GM23248 (cell line): ENCODE measurements around the gene CAMTA1. TPM values are rescaled to one million over a fixed set of nuclear protein-coding genes. Genes with fewer than 3 reads are reported as not detected.

Experiments used
- DNase-seq: peaks from one replicate; pipeline ENCODE4 v3.0.0-alpha.2; 2015
- H2AFZ ChIP-seq: fragments of 200-600 bp; sonication (generic); 2 replicates; pipeline ENCODE4 v1.6.1; 2016; ENCODE audit warnings: antibody characterized with exemption
- H3F3A ChIP-seq: fragments of 200-600 bp; sonication (generic); 2 replicates; pipeline ENCODE4 v1.6.1; 2016; ENCODE audit warnings: mild to moderate bottlenecking, antibody characterized with exemption, mixed run types; ENCODE audit not compliant: insufficient read depth
- H3K27ac ChIP-seq: fragments of 200-600 bp; sonication (generic); 2 replicates; pipeline ENCODE4 v1.5.1; 2016; ENCODE audit warnings: mild to moderate bottlenecking
- H3K27me3 ChIP-seq: fragments of 200-600 bp; sonication (generic); replicated peaks from 2 replicates; pipeline ENCODE4 v1.6.1; 2016; ENCODE audit warnings: mild to moderate bottlenecking; ENCODE audit not compliant: insufficient read depth
- H3K36me3 ChIP-seq: fragments of 200-600 bp; sonication (generic); 2 replicates; pipeline ENCODE4 v1.6.1; 2016; ENCODE audit warnings: low read depth, mild to moderate bottlenecking
- H3K4me1 ChIP-seq: fragments of 200-600 bp; sonication (generic); 2 replicates; pipeline ENCODE4 v1.6.1; 2016; ENCODE audit warnings: mild to moderate bottlenecking; ENCODE audit not compliant: insufficient read depth
- H3K4me2 ChIP-seq: fragments of 200-600 bp; sonication (generic); one replicate; pipeline ENCODE4 v1.6.1; 2016; ENCODE audit warnings: mild to moderate bottlenecking; ENCODE audit not compliant: unreplicated experiment
- H3K4me3 ChIP-seq: fragments of 200-600 bp; sonication (generic); 2 replicates; pipeline ENCODE4 v1.5.1; 2016; ENCODE audit warnings: mild to moderate bottlenecking
- H3K79me2 ChIP-seq: fragments of 200-600 bp; sonication (generic); 2 replicates; pipeline ENCODE4 v1.6.1; 2016; ENCODE audit warnings: mild to moderate bottlenecking; ENCODE audit not compliant: insufficient read depth
- H3K9ac ChIP-seq: fragments of 200-600 bp; sonication (generic); 2 replicates; pipeline ENCODE4 v1.6.1; 2016; ENCODE audit warnings: mild to moderate bottlenecking
- H3K9me2 ChIP-seq: fragments of 200-600 bp; sonication (generic); 2 replicates; pipeline ENCODE4 v1.6.1; 2016; ENCODE audit warnings: mixed run types, mild to moderate bottlenecking, moderate library complexity; ENCODE audit not compliant: insufficient read depth
- H3K9me3 ChIP-seq: fragments of 200-600 bp; sonication (generic); one replicate; pipeline ENCODE4 v1.6.1; 2017; ENCODE audit warnings: low read depth
- H4K20me1 ChIP-seq: fragments of 200-600 bp; sonication (generic); 2 replicates; pipeline ENCODE4 v1.6.0; 2016; ENCODE audit not compliant: insufficient read depth
- EZH2 ChIP-seq: fragments of 200-600 bp; sonication (generic); IDR thresholded peaks from 2 replicates; pipeline ENCODE4 v1.6.1; 2018; ENCODE audit warnings: antibody characterized with exemption, mild to moderate bottlenecking; ENCODE audit not compliant: insufficient read depth, poor library complexity, severe bottlenecking
- EZH2phosphoT487 ChIP-seq: fragments of 200-600 bp; sonication (generic); IDR thresholded peaks from 2 replicates; pipeline ENCODE4 v1.6.1; 2018; ENCODE audit warnings: antibody characterized with exemption, moderate library complexity, mild to moderate bottlenecking, low read depth; ENCODE audit not compliant: insufficient read depth
- WGBS, 2 experiments: methylation state at CpG; one replicate each; pipeline ENCODE4 v1.1.6; 2015 to 2017; ENCODE audit warnings: low lambda C conversion rate in 2 of 2, low coverage in 1 of 2; ENCODE audit errors: missing lambda C conversion rate in 2 of 2; 5-methylcytosine and 5-hydroxymethylcytosine counted together
- in situ Hi-C: fragments of 300-500 bp; cut with MboI; formaldehyde crosslinking; loops from 2 replicates; pipeline ENCODE4 v1.15.0; 2020
- polyA plus RNA-seq: library from polyadenylated mRNA; unstranded; fragments of >200 nt; fragmentation: Nextera tagmentation; extraction: Ambion mirVana; gene quantifications from 2 replicates; pipeline ENCODE4 v1.2.1, GENCODE V29; 2016
- total RNA-seq: library from RNA; depleted of rRNA; stranded (reverse); fragments of >200 nt; shearing (Covaris generic); gene quantifications from 2 replicates; pipeline ENCODE4 v1.2.3, GENCODE V29; 2014

The CAMTA1 gene
- total and polyA plus RNA-seq, 2 experiments from 2014 or later, result 50.1 to 165 TPM

DNA sequence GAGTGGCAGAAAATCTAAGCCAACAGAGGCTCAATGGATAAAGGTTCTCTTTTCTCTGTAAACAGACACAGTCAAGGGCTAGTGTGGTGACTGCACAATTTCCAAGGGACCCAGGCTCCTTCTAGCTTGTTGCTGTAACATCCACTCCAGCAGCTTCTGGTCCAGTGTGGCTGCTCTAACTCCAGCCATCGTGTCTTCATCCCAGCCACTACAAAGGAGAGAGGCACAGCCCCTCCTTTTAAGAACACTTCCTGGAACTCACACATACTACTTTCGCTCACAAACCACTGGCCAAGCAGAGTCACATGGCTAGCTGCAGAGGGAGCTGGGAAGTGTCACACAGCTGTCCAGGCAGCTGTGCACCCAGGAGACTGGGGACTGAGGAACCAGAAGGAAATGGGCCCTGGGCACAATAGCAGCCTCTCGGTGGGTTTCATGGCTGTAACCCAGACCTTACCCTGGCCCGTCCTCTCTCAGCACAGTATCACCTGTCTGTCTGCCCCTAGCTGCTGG, 797.3 kb downstream of the CAMTA1 start:
- Histone ChIP-seq H3K79me2 (no peaks in the 10 kb centered on the region), H3K36me3 (no peaks in the 10 kb centered on the region), H3K4me3 (no peak overlapping the region), H3K4me2 (no peak overlapping the region), H2AFZ (no peak overlapping the region), H3K9ac (no peak overlapping the region), H3F3A (no peaks in the 10 kb centered on the region), H3K27ac (no peak overlapping the region), H3K9me3 (no peaks in the 10 kb centered on the region), H4K20me1 (no peaks in the 10 kb centered on the region), H3K27me3 (no peaks in the 10 kb centered on the region), H3K9me2 (no peaks in the 10 kb centered on the region), H3K4me1 (peaks cover 12% of the 10 kb centered on the region)
- TF ChIP-seq EZH2, result no peak
- no peak for TF ChIP-seq EZH2phosphoT487
- in situ Hi-C loops, result no loop called here
- no peak for DNase-seq
- 93 to 98% methylated on average over 4 of the region's 4 CpGs for WGBS, 2 experiments

DNA sequence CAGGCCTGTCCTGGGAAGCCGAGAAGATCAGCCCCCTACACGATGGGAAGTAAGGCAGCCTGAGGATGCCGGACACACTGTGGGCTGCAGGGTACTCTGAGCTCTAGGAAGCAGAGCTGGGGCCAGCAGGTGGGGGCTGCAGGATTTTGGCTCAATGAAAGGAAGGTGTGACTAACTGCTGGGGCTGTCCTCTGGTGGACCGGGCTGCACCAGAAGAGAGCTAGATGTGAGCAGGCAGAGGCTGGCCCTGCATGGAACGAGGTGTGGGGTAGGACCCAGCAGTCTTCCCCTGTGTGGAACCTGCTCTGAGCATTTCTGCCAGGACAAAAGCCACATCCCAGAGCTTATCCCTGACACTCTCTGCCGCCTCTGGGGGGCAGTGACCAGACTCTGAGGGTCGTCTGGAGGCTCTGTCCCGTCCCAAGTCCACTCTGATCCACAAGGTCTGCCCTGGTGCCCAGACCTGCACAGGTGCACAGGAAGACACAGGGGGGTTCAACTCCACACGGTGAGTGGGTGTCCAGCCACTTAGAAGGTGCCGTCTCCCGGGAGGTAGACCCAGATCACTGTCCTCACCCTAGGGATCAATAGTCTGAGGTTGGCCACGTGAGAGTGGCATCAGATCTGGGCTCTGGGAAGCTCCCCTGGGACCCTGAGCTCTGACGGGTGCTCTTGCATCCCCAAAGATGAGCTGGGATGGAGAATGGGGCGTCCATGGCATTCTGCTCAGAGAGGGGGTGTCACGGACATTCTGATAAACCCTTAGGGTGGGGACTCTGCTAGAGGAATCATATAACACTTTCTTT, 798.2 kb downstream of the CAMTA1 start:
- in situ Hi-C loops, result no loop called here
- Histone ChIP-seq H3K79me2 (no peaks in the 10 kb centered on the region), H3K4me3 (no peak overlapping the region), H3K9me3 (no peaks in the 10 kb centered on the region), H3K27ac (no peak overlapping the region), H3K9me2 (no peaks in the 10 kb centered on the region), H3K4me1 (peaks cover 12% of the 10 kb centered on the region), H3K36me3 (no peaks in the 10 kb centered on the region), H4K20me1 (no peaks in the 10 kb centered on the region), H3K9ac (no peak overlapping the region), H2AFZ (no peak overlapping the region), H3K4me2 (no peak overlapping the region), H3K27me3 (no peaks in the 10 kb centered on the region), H3F3A (no peaks in the 10 kb centered on the region)
- DNase-seq, result no peak
- TF ChIP-seq EZH2 (no peak), EZH2phosphoT487 (no peak)
- WGBS, 2 experiments, result 78 to 80% methylated on average over 14 to 15 of the region's 15 CpGs

DNA sequence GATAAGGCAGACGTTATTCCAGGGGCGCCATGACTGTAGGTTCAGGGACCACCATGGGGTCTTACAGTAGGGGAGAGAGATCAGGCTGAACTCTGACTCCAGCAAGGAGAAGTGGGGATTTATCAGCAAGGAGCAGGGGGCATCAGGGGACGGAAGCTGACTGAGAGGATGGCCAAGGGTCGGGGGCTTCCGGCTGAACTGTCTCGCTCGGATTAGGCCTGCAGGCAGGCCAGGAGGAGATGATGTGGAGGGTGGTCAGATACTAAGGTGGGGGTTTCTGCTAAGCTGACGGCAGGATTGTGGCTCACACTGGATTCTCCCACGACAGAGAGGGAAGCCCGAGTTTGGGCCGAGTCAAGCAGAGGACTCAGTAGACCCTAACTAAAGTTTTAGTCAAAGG, 798.9 kb downstream of the CAMTA1 start:
- no peaks in the 10 kb centered on the region for H3K9me3 ChIP-seq
- H4K20me1 ChIP-seq, result no peaks in the 10 kb centered on the region
- peaks cover 12% of the 10 kb centered on the region for H3K4me1 ChIP-seq
- DNase-seq, result no peak
- H2AFZ ChIP-seq, result no peak overlapping the region
- no peak overlapping the region for H3K27ac ChIP-seq
- no peak overlapping the region for H3K4me3 ChIP-seq
- H3K9ac ChIP-seq, result no peak overlapping the region
- H3K9me2 ChIP-seq, result no peaks in the 10 kb centered on the region
- in situ Hi-C loops, result no loop called here
- no peaks in the 10 kb centered on the region for H3F3A ChIP-seq
- TF ChIP-seq EZH2, result no peak
- no peak for TF ChIP-seq EZH2phosphoT487
- no peaks in the 10 kb centered on the region for H3K79me2 ChIP-seq
- H3K4me2 ChIP-seq, result no peak overlapping the region
- H3K36me3 ChIP-seq, result no peaks in the 10 kb centered on the region
- H3K27me3 ChIP-seq, result no peaks in the 10 kb centered on the region
- WGBS, 2 experiments, result 91 to 92% methylated on average over 11 of the region's 11 CpGs

DNA sequence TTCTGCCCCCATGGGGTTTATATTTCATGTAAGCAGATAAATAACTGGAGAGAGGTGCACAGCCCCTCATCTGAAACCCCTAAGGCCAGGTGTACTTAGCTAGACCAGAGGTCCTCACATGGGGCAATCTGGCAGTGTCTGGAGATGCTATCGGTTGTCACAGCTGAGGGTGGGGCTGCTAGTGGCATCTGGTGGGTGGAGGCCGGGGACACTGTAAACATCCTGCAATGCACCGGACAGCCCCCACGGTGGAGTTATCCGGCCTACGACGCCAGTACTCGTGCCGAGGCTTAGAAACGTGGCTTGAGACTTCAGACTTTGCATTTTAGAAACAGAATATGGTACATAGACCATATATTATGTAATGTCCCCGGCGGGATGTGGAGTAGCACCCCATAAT, 799.4 kb downstream of the CAMTA1 start:
- in situ Hi-C loops, result no loop called here
- Histone ChIP-seq H3K4me1 (peaks cover 12% of the 10 kb centered on the region), H3K27me3 (no peaks in the 10 kb centered on the region), H3K9me3 (no peaks in the 10 kb centered on the region), H3K9ac (no peak overlapping the region), H3K79me2 (no peaks in the 10 kb centered on the region), H3K27ac (no peak overlapping the region), H4K20me1 (no peaks in the 10 kb centered on the region), H3F3A (no peaks in the 10 kb centered on the region), H3K4me3 (no peak overlapping the region), H3K4me2 (no peak overlapping the region), H3K36me3 (no peaks in the 10 kb centered on the region), H2AFZ (no peak overlapping the region), H3K9me2 (no peaks in the 10 kb centered on the region)
- WGBS, 2 experiments, result 88 to 91% methylated on average over 12 of the region's 12 CpGs
- DNase-seq, result no peak
- TF ChIP-seq EZH2phosphoT487 (no peak), EZH2 (no peak)
